H7 (cell line): ENCODE measurements around the gene METTL15. TPM values are rescaled to one million over a fixed set of nuclear protein-coding genes. Genes with fewer than 3 reads are reported as not detected.

Experiments
- total RNA-seq: library from RNA; depleted of rRNA; stranded (reverse); fragments of >200 nt; shearing (Covaris generic); gene quantifications from 2 replicates; pipeline ENCODE4 v1.2.3, GENCODE V29; 2014; rRNA removed

The METTL15 gene
- total RNA-seq, 1 experiment from 2014 or later: 20.1 TPM

Other genes starting within 250 kb of the METTL15 start
- 21.4 and 32.7 TPM in 2 replicates for gene KIF18A, start 232 bp upstream of the METTL15 start, total RNA-seq